Hippocampal formation (tissue), 2 donors: ENCODE data around the gene BTBD9.
"Not testable (repeated sequence)": the region's sequence is repeated elsewhere in the genome, so short reads cannot be mapped to it uniquely, and the experiment has no call there.

ENCODE experiments used
- DNase-seq, 2 donors: peaks; one replicate each; lab custom pipeline; 2025; lab: John Stamatoyannopoulos, UW

BTBD9 gene

GRCh38 chr6:38432079-38432478 lies 207.7 kb downstream of the BTBD9 start:
- DNase-seq, result no peak

GRCh38 chr6:38429546-38429945 lies 210.2 kb downstream of the BTBD9 start:
- no peak for DNase-seq

GRCh38 chr6:38427492-38428210 lies 212.1 kb downstream of the BTBD9 start:
- DNase-seq, result no peak

- not testable (repeated sequence) for DNase-seq
Observed at GRCh38 chr6:38425788-38426488, 213.8 kb downstream of the BTBD9 start.

GRCh38 chr6:38423746-38424145 lies 216.0 kb downstream of the BTBD9 start:
- DNase-seq, result no peak

GRCh38 chr6:38420207-38420606 lies 219.5 kb downstream of the BTBD9 start:
- DNase-seq, result no peak

GRCh38 chr6:38417521-38417920 lies 222.2 kb downstream of the BTBD9 start:
- no peak for DNase-seq

- no peak for DNase-seq
Observed at GRCh38 chr6:38415231-38416005, 224.3 kb downstream of the BTBD9 start.

- no peak for DNase-seq
Observed at GRCh38 chr6:38413102-38413800, 226.5 kb downstream of the BTBD9 start.

GRCh38 chr6:38407192-38407591 lies 232.5 kb downstream of the BTBD9 start:
- no peak for DNase-seq

GRCh38 chr6:38406096-38406495 lies 233.6 kb downstream of the BTBD9 start:
- no peak for DNase-seq

GRCh38 chr6:38404900-38405556 lies 234.7 kb downstream of the BTBD9 start:
- DNase-seq, result no peak

GRCh38 chr6:38404355-38404754 lies 235.4 kb downstream of the BTBD9 start:
- no peak for DNase-seq

GRCh38 chr6:38403548-38403947 lies 236.2 kb downstream of the BTBD9 start:
- DNase-seq, result no peak

- DNase-seq, result no peak
Observed at GRCh38 chr6:38400764-38401163, 239.0 kb downstream of the BTBD9 start.

GRCh38 chr6:38400101-38400500 lies 239.6 kb downstream of the BTBD9 start:
- DNase-seq, result no peak

- DNase-seq, result no peak
Observed at GRCh38 chr6:38396209-38396608, 243.5 kb downstream of the BTBD9 start.

- DNase-seq, result no peak
Observed at GRCh38 chr6:38393986-38394385, 245.7 kb downstream of the BTBD9 start.

- no peak for DNase-seq
Observed at GRCh38 chr6:38391626-38392579, 247.8 kb downstream of the BTBD9 start.

GRCh38 chr6:38391206-38391605 lies 248.5 kb downstream of the BTBD9 start:
- no peak for DNase-seq
